Stimulated activated CD4-positive, alpha-beta T cell treated with anti-CD3 and anti-CD28 coated beads, Interleukin-2, amount 100 ng/mL, for 4 hours (primary cell): Measurements from ENCODE around the gene TXNRD3.
"Not testable (repeated sequence)": the region's sequence is repeated elsewhere in the genome, so short reads cannot be mapped to it uniquely, and the experiment has no call there.

Experiments used
- DNase-seq: peaks from one replicate; pipeline ENCODE4 v3.0.0-alpha.2; 2020; ENCODE audit warnings: low read depth

The TXNRD3 gene

DNA sequence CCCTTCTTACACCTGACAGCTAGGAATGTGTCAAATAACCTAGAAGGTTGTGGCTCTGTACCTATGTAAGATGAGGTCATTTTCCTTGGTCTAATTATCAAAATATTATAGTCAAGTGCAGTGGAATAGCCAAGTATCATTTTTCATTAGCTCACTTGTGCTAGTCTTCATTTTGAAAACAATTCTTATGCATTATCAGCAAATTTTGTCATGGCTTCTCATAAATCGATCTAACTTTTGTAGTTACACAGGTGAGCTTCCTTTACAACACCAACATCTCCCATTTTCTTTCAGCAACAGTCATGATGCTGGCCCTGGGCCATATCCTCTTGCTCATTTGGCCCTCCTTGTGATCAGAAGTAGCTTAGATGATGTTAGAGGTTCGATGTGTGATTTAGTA lies 10.3 kb downstream of the TXNRD3 start:
- DNase-seq: no peak

DNA sequence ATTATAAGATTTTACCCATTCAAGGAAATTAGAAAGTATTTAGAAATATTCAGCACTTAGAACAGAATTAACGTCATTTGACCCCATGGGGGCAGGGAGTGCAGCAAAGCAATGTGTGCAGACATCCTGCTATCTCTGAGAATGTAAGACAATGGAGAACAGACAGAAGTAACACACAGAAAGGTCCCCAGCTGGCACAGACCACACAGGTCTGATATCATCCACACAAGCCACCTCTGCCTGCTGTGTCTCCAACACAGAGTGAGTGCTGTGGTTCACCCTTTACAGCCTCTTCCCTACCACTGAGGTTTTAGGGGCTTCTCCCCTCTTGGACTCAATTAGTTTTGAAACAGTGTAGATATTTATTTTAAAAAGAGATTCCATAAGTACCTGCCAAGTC lies 16.1 kb downstream of the TXNRD3 start:
- no peak for DNase-seq

DNA sequence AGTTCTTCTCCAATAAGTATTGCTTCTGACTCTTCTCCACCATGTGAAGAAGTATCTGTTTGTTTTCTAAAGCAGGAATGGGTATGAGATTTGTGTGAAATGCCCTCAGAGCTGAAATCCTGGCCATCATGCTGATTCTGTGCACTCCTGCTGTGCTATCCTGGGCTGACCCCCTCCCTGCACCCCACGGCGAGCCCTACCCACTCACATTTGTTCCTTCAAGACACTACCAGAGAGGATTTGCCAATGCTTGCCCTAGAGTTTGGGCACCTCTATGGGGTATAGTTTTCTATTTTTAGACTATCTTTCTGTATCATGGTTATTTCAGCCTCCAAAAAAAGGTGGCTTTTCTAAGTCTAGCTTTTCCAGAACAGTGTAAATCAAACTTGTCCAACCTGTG lies 18.5 kb downstream of the TXNRD3 start:
- DNase-seq: no peak

DNA sequence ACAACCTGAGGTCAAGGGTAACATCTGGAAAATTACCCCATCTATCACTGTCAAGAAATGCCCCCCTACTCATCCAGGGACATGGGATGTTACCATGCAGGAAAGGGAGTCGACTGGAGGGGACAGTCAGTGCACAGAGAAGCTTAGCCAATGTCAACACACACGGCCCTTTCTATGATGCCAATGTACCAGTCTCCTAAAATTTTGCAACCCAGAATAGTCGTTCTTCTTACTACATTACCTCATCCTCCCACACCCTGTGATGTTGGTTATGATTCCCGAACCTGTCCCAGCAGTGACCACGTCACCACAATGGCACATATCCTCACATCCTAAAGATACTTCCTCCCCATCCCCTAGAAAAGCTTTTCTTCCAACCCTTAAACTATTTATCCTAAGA lies 20.1 kb downstream of the TXNRD3 start:
- DNase-seq: no peak

DNA sequence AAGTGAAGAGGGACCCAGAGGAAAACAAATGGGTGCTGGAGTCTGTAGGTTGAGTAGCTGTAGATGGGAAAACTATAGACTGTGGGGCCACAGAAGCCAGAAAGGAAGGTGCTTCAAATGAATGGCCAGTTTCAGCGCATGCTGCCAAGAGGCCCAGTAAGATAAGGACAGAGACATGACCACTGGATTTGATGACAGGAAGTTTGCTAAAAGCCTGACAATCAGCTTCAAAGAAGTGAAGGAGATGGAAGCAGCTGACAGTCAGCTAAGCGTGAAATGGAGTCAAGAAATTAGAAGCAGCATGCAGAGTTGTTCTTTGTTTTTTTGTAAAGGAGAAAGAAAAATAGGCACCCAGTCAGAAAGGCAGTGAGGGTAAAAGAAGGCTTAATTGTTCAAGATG lies 24.9 kb downstream of the TXNRD3 start:
- no peak for DNase-seq

DNA sequence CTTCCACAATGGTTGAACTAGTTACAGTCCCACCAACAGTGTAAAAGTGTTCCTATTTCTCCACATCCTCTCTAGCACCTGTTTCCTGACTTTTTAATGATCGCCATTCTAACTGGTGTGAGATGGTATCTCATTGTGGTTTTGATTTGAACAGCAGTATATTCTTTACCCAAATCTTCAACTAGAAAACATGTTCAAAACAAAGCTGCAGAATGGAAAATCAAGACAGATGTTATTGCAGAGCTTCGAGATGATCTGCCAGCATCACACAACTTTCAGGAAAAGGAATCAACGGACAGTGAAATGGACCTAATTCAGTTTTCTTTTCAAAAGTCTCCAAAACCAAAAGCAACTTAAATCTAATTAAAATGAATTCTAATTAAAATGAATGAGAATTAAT lies 29.2 kb downstream of the TXNRD3 start:
- DNase-seq: not testable (repeated sequence)

DNA sequence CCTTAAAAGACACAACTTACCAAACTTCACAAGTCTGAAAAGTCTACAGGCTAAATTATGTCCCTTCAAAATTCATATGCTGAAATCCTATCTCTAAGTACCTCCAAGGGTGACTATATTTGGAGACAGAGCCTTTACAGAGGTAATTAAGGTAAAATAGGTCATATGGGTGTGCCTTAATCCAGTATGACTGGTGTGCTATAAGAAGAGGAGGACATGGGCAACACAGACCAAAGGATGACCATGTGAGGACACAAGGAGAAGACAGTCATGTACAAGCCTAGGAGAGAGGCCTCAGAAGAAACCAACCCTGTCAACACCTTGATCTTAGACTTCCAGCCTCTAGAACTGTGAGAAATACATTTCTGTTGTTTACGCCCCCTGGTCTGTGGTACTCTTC lies 32.2 kb downstream of the TXNRD3 start:
- DNase-seq: no peak

DNA sequence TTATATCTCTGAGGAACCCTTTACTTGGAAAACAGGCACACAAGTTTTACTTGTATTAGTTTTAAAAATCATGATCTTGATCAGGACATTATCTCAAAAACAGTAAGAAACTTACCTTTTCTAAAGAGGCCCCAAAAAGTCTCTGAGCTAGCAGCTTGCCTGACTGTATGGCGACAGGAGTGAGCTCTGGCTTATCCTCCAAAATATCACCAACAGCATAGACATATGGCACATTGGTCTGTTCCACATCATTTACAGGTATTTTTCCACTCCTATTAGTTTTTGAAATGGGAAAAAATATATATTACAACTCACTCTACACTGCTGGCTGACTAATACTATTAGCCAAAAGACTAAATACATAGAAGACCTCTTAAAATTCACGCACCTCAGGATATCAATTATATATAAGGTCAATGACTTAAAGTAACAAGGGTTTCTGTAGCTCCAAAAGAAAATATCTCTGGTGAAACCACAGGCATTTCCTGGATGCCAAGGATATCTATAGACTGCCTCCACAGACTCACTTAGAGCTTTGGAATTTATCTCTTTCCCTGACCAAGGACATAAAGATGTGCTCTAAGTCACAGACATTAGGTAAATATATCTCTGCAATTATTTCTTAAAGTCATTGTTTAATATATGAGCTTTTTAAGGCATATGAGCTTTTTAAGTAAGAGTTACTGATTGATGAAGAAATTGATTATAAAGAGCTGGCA lies 33.1 kb downstream of the TXNRD3 start:
- DNase-seq: no peak

DNA sequence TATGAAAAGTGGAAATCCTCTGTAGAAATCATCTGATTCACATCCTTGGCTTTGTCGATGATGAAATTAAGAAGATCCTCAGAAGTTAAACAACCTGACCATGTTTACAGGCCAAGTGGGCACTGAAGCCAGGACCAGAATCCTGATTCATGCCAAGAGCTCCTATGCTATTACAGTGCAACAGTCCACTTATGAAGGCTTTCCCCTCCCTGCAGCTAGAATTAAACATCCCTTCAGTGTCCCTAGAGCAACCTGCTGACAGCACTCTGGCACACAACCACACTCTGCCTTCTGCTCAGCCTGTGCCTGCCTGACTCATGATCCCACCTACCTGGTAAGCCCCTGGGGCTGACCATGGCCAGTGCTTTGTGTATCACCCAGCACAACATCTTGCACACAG lies 33.8 kb downstream of the TXNRD3 start:
- no peak for DNase-seq

DNA sequence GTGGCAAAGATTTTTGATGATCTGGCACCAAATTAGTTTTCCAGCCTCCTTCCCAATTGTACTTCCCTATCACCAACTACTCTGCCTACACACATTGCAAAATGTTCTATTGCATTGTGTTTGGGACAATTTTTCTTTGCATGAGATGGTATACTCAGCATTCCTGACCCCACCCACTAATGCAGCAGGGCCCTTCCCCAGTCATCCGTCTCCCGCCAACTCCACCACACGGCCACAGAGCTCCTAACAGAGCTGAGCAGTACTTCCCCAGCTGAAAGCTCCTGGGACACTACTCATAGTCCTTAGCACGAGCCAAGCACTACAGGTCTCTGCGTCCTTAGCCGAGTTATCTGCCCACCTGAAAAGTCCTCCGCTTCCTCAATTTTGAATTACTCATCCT lies 34.2 kb downstream of the TXNRD3 start:
- DNase-seq: no peak

DNA sequence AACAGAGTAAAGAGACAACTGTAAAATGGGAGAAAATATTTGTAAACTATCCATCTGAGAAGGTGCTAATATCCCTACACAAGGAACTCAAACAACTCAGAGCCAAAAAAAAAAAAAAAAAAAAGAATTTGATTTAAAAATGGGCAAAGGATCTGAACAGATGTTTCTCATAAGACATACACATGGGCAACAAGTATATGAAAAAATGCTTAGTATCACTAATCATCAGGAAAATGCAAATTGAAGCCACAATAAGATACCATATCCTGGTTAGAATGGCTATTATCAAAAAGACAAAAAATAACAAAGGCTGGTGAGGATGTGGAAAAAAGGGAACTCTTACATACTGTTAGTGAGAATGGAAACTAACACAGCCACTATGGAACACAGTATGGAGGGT lies 36.2 kb downstream of the TXNRD3 start:
- no peak for DNase-seq

DNA sequence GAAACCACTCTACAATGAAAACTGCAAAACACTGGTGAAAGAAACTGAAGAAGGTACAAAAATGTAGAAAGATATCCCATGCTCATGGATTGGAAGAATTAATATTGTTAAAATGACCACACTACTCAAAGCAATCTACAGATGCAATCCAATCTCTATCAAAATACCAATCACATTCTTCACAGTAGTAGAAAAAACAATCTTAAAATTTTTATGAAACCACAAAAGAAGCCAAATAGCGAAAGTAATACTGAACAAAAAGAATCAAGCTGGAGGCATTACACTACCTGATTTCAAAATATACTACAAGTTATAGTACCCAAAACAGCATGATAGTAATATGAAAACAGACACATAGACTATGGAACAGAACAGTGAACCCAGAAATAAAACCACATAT lies 36.9 kb downstream of the TXNRD3 start:
- DNase-seq: no peak

DNA sequence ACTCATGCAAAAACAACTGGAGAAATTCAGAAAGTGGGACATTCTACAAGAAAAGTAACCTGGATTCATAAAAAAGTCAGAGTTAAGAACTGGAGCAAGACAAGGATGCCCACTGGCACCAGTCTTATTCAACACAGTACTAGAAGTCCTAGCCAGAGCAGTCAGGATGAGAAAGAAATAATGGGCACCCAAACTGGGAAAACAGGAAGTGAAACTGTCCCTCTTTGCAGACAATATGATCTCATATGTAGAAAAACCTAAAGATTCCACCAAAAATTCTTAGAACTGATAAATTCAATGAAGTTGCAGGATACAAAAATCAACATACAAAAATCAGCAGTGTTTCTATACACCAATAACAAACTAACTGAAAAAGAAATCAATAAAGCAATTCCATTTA lies 37.4 kb downstream of the TXNRD3 start:
- no peak for DNase-seq

DNA sequence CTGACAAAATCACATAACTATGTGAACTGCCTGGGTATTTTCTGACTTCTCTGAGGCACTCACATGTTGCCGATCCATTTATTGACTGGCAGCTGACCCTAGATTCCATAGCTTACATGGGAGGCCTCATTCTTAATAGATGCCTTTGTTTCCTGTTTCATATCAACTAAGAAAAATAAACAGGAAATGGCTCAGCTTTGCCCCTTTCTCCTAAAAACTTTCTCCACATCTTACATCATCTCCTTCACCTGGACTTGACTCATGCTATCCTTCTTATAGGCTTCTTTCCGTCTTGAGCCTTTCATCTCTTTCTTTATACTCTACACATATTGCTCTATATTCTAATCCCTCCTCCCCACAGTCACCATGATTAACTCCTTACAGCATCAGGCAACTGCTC lies 38.0 kb downstream of the TXNRD3 start:
- DNase-seq: no peak

DNA sequence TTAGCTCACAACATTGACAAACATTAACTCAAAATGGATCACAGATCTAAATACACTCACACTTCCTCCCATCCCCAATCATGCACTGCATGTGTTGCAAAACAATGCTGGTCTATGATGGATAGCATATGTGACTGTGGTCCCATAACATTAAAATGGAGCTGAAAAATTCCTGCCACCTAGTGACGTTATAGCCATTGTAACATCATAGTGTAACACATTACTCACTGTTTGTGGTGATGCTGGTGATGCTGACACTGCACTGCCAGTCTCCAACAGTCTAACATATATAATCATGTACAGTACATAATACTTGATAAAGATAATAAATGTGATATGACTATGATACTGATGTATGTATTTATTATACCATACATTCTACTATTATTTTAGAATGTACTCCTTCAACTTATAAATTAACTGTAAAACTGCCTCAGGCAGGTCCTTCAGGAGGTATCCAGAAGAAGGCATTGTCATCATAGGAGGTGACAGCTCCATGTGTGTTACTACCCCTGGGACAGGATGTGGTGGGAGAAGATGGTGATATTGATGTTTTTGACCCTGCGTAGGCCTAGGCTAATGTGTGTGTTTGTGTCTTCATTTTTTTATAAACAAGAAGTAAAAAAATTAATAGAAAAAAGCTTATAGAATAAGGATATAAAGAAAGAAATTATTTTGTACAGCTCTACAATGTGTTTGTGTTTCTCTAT lies 41.3 kb downstream of the TXNRD3 start:
- DNase-seq: no peak

DNA sequence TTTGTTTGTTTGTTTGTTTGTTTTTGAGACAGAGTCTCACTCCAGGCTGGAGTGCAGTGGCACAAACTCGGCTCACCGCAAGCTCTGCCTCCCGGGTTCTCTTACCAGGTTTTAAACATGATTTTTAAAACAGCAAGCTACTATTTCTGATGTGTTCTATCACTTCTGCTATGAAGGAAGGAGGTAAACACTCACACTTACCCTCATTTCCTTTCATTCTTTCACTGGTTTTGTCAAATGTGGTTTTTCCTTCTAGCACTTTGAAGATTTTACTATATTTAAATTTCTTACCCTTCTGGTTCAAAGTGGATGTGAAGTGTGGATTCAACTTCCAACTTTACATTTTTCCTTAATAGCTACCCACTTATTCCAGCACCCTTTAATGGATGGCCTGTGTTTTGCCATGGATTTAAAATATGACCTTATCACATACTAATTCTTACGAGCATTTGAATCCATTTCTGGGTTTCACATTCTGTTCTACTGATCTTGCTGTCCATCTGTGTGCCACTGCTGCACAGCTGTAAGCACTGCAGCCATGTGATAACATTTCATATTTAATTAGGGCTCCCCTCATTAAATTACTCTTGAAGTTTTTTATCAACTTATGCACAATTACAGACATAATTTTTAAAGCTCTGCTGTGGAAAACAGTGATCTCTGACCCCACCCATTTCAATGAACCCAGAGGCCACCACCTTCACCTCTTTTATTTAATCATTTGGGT lies 42.3 kb downstream of the TXNRD3 start:
- DNase-seq: no peak

DNA sequence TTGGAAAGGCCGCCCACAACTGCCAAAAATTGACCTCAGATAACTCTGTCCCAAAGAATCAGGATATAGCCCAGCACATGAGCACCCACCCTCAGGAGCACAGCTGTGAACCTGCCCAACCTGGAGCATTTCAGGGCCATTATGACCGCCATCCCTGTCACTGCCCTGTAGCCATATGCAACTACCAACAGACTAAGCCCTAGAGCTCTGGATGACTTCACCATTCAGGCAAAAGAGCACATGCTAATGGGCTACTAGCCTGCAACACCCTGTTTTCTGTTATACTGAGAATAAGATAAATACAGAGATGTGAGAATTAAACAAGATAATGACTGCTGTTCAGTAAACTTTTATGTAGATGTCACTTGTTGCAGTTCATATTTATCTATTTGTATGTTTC lies 45.0 kb downstream of the TXNRD3 start:
- DNase-seq: no peak

DNA sequence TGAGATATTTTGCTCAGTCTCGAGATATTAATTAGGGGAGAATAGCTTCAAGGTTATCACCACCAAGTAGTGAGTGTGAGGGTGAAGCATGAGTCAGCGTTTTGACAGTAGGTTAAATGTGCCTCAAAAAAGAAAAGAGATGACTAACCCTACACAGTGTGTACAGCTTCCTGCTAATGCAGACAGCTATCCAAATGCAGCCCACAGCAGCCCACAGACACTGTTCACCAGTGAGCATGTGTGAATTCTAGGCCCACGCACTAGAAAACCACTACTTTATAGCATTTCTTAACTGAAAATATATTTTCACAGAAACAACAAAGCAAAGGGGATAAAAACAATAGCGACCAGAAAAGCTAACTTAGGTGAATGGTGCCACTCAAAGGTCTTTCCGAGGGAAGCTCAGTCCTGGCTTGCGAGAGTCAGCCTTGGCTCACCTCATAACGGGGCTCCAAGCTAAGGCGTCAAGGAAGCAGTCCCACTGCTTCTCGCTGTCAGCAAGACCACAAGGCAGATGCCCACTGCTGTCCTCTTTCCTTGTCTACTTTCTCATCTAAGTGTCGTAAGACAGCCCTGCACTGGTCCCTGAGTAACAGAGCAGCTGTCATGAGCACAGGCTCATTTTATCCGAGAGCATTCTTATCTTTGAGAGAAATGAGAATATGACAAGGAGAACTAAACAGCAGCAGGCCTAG lies 47.6 kb downstream of the TXNRD3 start:
- DNase-seq: no peak

DNA sequence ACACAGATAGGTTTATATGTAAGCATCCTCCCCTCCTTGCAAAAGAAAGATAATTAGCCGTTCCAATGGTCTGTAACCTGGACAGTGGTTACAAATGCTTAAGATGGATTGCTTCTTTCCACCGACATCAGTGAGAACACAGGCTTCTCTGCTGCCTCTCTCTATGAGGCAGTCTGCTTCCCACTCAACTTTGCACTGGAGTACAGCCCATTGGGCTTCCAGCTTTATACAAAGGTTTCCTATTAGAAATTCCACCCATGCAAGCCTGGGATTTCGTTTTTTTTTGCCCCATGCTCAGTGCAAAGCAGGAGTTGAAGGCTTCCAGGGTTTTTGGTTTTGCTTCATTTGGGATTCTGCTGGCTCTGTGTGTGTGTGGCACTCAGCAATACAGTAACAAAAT lies 48.9 kb downstream of the TXNRD3 start:
- no peak for DNase-seq

DNA sequence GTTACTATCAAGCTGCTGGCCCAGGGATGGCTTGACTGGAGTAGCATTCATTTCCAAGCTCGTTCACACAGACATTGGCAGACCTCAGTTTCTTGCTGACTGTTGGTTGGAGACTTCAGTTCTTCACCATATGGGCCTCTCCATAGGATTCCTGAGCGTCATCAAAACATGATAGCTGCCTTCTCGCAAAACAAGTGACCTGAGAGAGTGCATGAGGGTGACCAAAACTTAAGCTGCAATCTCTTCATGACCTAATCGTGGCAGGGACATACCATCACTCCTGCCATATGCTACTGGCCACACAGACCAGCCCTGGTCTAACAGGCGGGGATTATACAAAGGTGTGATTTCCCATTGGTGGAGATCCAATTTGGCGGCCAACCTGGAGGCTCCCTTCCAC lies 50.2 kb downstream of the TXNRD3 start:
- no peak for DNase-seq

DNA sequence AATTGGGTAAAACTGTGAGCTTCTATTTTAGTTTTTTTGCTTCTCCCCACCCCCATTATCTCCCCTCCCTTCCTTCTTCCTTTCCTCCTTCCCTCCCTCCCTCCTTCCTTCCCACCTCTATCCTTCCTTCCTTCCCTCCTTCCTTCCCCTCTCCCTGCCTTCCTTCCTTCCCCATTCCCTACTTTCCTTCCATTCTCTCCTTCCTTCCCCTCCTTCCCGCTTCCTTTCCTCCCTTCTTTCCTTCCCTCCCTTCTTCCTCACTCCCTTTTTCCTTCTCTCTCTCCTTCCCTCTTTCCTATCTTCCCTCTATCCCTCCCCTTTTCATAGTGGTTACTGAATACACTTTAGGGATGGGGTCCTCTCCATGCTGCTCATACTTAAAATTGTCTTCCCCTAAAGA lies 55.8 kb downstream of the TXNRD3 start:
- no peak for DNase-seq

DNA sequence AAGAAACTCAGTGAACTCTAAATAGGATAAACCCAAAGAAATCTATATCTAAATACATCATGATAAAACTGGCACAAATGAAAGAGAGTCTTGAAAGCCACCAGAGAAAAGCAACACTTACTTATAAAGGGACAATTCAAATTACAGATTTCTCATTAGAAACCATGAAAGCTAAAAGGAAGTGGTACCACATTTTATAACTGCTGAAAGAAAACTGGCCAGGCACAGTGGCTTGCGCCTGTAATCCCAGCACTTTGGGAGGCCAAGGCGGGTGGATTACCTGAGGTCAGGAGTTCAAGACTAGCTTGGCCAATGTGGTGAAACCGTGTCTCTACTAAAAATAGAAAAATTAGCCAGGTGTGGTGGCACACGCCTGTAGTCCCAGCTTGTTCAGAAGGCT lies 59.4 kb downstream of the TXNRD3 start:
- not testable (repeated sequence) for DNase-seq

DNA sequence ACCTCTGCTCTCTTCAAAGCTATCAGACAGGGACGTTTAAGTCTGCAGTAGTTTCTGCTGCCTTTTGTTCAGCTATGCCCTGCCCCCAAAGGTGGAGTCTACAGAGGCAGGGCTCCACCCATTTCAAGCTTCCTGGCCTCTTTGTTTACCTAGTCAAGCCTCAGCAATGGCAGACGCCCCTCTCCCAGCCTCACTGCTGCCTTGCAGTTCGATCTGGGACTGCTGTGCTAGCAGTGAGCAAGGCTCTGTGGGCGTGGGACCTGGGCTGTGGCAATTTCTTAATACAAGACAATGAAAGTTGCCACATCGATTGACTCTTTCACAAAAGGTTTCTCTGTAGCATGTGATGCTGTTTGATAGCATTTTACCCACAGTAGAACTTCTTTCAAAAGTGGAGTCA lies 63.4 kb downstream of the TXNRD3 start:
- not testable (repeated sequence) for DNase-seq
